Mesodermal cell (in vitro differentiated cells): ENCODE results near the gene C2.
"Not testable (repeated sequence)": the region's sequence is repeated elsewhere in the genome, so short reads cannot be mapped to it uniquely, and the experiment has no call there.

Source experiments
- H3K27ac ChIP-seq: 2 replicates; pipeline ENCODE4 v1.7.0; 2013; ENCODE audit warnings: mild to moderate bottlenecking, low read depth, low read length, moderate library complexity; ENCODE audit not compliant: severe bottlenecking
- H3K36me3 ChIP-seq: 2 replicates; pipeline ENCODE4 v1.7.1; 2013; ENCODE audit warnings: mild to moderate bottlenecking, low read length, moderate library complexity; ENCODE audit not compliant: control insufficient read depth, insufficient read depth
- H3K4me1 ChIP-seq: one replicate; pipeline ENCODE4 v1.7.1; 2013; ENCODE audit warnings: mild to moderate bottlenecking, low read length; ENCODE audit not compliant: insufficient read depth, control insufficient read depth, poor library complexity, severe bottlenecking
- H3K4me3 ChIP-seq: 2 replicates; pipeline ENCODE4 v1.7.0; 2013; ENCODE audit warnings: low read length, control low read depth, mild to moderate bottlenecking; ENCODE audit not compliant: insufficient read depth, poor library complexity, severe bottlenecking; ENCODE audit errors: extremely low read depth
- H3K9me3 ChIP-seq: 2 replicates; pipeline ENCODE4 v1.7.1; 2013; ENCODE audit warnings: mild to moderate bottlenecking, low read length, moderate library complexity; ENCODE audit not compliant: control insufficient read depth
- WGBS, 2 experiments: methylation state at CpG; one replicate each; pipeline ENCODE4 v1.1.5; 2013; ENCODE audit warnings: missing lambda C conversion rate in 2 of 2; ENCODE audit not compliant: insufficient coverage in 2 of 2; 5-methylcytosine and 5-hydroxymethylcytosine counted together

C2 gene

DNA sequence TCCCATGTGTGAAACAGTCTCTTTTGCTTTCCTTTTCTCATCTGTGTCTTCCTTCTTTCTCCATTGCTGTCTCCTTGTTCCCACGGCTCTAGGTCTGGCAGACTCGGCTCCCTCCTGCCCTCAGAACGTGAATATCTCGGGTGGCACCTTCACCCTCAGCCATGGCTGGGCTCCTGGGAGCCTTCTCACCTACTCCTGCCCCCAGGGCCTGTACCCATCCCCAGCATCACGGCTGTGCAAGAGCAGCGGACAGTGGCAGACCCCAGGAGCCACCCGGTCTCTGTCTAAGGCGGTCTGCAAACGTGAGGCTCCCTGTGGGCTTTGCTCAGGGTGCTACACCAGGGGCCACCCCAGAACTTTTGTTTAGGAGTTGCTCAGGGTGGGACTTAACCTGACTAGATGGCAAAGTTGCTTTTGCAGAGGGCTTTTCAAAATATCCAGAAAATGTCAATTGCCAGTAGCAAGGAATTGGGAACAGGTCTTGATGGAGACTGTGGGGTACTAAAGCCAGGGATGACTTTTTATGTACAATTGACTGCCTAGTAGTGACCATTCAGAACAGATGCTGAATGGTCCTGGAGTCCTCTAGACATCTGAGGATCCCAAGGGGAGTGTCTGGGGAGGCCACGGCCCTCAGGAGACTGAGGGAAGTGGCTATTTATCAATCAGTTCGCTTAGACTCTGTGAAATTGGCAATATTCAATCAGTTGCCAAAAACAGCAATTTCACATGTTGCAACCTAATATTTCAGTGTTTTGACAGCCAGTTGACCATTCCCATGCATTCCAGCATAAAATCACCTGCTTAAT is 550 bp downstream of the C2 start:
- H3K4me3 ChIP-seq, result no peak overlapping the region
- no peaks in the 10 kb centered on the region for H3K4me1 ChIP-seq
- WGBS, 2 experiments, result 87 to 91% methylated on average over 6 to 11 of the region's 11 CpGs
- no peak overlapping the region for H3K27ac ChIP-seq
- no peaks in the 10 kb centered on the region for H3K36me3 ChIP-seq
- no peaks in the 10 kb centered on the region for H3K9me3 ChIP-seq

DNA sequence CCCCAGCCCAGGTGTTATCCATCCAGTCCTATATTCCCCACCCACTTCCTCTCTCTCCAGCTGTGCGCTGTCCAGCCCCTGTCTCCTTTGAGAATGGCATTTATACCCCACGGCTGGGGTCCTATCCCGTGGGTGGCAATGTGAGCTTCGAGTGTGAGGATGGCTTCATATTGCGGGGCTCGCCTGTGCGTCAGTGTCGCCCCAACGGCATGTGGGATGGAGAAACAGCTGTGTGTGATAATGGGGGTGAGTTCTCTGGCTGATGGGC is 1.1 kb downstream of the C2 start:
- Histone ChIP-seq H3K4me1 (no peaks in the 10 kb centered on the region), H3K4me3 (no peak overlapping the region), H3K9me3 (no peaks in the 10 kb centered on the region), H3K36me3 (no peaks in the 10 kb centered on the region), H3K27ac (no peak overlapping the region)
- WGBS, 2 experiments, result 91% methylated on average over 8 to 9 of the region's 9 CpGs

DNA sequence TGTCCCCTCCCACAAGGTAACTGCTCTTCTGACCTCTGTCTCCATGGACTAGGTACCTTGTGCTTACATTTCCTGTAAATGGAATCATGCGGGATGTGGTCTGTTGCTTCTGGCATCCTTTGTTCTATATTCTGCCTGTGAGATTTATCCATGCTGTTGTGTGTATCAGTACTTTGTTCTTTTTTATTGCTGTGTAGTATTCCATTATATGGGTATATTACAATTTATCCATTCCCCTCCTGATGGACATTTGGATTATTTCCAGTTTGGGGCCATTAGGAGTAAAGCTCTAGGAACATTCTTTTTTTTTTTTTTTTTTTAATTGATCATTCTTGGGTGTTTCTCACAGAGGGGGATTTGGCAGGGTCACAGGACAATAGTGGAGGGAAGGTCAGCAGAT is 3.4 kb downstream of the C2 start:
- H3K36me3 ChIP-seq, result no peaks in the 10 kb centered on the region
- H3K4me1 ChIP-seq, result no peaks in the 10 kb centered on the region
- no peak overlapping the region for H3K4me3 ChIP-seq
- WGBS, 2 experiments, result no CpG with 5 or more reads among the region's 1 CpG
- no peak overlapping the region for H3K27ac ChIP-seq
- H3K9me3 ChIP-seq, result no peaks in the 10 kb centered on the region

DNA sequence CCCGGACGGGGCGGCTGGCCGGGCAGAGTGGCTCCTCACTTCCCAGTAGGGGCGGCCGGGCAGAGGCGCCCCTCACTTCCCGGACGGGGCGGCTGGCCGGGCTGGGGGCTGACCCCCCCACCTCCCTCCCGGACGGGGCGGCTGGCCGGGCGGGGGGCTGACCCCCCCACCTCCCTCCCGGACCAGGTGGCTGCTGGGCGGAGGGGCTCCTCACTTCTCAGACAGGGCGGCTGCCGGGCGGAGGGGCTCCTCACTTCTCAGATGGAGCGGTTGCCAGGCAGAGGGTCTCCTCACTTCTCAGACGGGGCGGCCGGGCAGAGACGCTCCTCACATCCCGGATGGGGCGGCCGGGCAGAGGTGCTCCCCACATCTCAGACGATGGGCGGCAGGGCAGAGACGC is 4.6 kb downstream of the C2 start:
- WGBS, 2 experiments, result 91 to 99% methylated on average over 10 to 12 of the region's 32 CpGs
- H3K36me3 ChIP-seq, H3K9me3 ChIP-seq, H3K4me3 ChIP-seq, H3K27ac ChIP-seq, H3K4me1 ChIP-seq: not testable (repeated sequence)

DNA sequence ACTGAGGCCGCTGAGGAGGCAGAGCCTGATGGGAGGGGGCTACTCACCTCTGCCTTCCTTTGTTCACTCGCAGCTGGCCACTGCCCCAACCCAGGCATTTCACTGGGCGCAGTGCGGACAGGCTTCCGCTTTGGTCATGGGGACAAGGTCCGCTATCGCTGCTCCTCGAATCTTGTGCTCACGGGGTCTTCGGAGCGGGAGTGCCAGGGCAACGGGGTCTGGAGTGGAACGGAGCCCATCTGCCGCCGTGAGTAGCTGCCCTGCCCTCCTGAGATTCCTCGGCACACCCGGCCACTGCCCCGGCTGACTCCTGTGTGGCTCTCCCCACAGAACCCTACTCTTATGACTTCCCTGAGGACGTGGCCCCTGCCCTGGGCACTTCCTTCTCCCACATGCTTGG is 6.0 kb downstream of the C2 start:
- Histone ChIP-seq H3K27ac (no peak overlapping the region), H3K36me3 (no peaks in the 10 kb centered on the region), H3K4me3 (no peak overlapping the region), H3K9me3 (no peaks in the 10 kb centered on the region), H3K4me1 (no peaks in the 10 kb centered on the region)
- 96% methylated on average over 17 of the region's 19 CpGs for WGBS, 2 experiments

DNA sequence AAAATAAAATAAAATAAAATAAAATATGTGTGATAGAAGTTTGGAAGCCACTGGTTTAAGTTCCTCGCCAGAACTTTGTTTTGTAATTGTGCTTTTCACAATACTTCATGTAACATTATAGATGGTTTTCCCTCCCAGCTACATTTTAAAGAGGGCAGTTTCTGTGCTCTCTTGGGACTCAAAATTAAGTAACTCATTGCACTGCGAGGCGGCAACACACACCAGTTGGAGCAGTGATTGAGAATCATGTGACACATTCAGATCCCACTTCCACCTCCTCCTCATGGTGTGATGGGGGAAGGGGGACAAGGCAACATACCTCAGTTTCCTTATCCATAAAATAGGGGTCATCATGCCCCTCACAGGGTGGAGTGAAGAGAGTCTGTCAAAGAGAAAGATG is 7.5 kb downstream of the C2 start:
- H3K4me3 ChIP-seq, result no peak overlapping the region
- no peak overlapping the region for H3K27ac ChIP-seq
- WGBS, 2 experiments, result 80% methylated on average over 2 of the region's 3 CpGs; no CpG with 5 or more reads in 1 of the 2 experiments
- H3K36me3 ChIP-seq, result no peaks in the 10 kb centered on the region
- H3K4me1 ChIP-seq, result no peaks in the 10 kb centered on the region
- H3K9me3 ChIP-seq, result no peaks in the 10 kb centered on the region

DNA sequence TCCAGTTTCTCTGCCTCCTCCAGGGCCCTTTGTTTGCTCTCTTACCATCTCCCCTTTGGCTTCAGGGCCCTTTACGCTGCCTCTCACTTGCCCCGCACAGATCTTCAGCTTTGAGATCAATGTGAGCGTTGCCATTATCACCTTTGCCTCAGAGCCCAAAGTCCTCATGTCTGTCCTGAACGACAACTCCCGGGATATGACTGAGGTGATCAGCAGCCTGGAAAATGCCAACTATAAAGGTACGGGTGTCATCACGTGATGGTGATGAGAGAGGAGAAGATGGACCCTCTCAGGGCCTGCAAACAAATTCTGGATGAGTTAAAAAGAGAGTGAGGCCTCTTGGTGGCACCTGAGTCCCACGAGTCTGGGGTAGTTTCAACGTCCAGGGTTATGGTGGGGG is 8.3 kb downstream of the C2 start:
- no peak overlapping the region for H3K4me3 ChIP-seq
- no peaks in the 10 kb centered on the region for H3K9me3 ChIP-seq
- no peak overlapping the region for H3K27ac ChIP-seq
- no peaks in the 10 kb centered on the region for H3K36me3 ChIP-seq
- no peaks in the 10 kb centered on the region for H3K4me1 ChIP-seq
- 86 to 87% methylated on average over 9 of the region's 9 CpGs for WGBS, 2 experiments

DNA sequence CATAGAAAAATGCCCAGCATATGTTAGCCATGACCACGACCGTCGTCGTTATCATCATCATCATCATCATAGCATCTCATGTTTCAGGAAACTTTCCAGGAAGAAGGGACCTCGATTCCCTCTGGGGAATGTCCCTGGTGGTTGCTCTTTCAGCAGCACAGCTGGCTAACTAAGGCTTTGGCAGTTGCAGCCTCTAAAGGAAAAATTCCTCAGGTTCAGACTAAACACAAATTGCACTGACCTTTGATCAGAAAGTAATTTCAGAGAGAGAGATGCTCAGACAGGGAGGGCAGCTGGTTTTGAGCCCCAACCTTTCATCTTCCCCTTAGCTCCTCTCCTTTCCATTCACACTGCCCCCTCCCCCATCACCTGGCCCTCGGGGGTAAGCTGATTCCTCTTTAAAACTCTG is 12.7 kb downstream of the C2 start:
- H3K4me3 ChIP-seq, result no peak overlapping the region
- no peaks in the 10 kb centered on the region for H3K4me1 ChIP-seq
- 43 to 45% methylated on average over 5 to 6 of the region's 6 CpGs for WGBS, 2 experiments
- no peak overlapping the region for H3K27ac ChIP-seq
- no peaks in the 10 kb centered on the region for H3K36me3 ChIP-seq
- no peaks in the 10 kb centered on the region for H3K9me3 ChIP-seq

DNA sequence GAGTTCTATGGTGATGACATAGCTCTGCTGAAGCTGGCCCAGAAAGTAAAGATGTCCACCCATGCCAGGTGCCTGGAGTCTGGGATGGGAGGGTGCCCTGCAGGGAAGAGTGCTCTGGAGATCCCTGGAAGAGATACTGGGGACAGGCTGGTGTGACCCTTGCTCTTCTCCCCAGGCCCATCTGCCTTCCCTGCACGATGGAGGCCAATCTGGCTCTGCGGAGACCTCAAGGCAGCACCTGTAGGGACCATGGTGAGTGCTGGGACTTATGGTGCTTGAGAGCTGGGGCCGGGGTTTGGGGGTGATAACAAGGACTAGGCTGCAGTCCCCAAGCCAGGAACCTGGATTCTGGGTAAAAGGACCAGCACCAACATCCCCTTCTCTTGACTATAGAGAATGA is 16.2 kb downstream of the C2 start:
- WGBS, 2 experiments, result 80 to 91% methylated on average over 1 to 3 of the region's 3 CpGs
- H3K9me3 ChIP-seq, result no peaks in the 10 kb centered on the region

DNA sequence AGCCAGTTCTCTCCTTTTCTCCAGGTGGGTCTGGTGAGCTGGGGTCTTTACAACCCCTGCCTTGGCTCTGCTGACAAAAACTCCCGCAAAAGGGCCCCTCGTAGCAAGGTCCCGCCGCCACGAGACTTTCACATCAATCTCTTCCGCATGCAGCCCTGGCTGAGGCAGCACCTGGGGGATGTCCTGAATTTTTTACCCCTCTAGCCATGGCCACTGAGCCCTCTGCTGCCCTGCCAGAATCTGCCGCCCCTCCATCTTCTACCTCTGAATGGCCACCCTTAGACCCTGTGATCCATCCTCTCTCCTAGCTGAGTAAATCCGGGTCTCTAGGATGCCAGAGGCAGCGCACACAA is 17.6 kb downstream of the C2 start:
- H3K4me3 ChIP-seq, result no peak overlapping the region
- no peaks in the 10 kb centered on the region for H3K9me3 ChIP-seq
- H3K4me1 ChIP-seq, result no peaks in the 10 kb centered on the region
- H3K36me3 ChIP-seq, result peaks cover 4% of the 10 kb centered on the region
- 93% methylated on average over 8 to 9 of the region's 9 CpGs for WGBS, 2 experiments
- no peak overlapping the region for H3K27ac ChIP-seq

More for the DNA sequence above, 16.2 kb downstream of the C2 start:
- no peaks in the 10 kb centered on the region for H3K4me1 ChIP-seq
- no peak overlapping the region for H3K27ac ChIP-seq
- no peak overlapping the region for H3K4me3 ChIP-seq
- no peaks in the 10 kb centered on the region for H3K36me3 ChIP-seq

DNA sequence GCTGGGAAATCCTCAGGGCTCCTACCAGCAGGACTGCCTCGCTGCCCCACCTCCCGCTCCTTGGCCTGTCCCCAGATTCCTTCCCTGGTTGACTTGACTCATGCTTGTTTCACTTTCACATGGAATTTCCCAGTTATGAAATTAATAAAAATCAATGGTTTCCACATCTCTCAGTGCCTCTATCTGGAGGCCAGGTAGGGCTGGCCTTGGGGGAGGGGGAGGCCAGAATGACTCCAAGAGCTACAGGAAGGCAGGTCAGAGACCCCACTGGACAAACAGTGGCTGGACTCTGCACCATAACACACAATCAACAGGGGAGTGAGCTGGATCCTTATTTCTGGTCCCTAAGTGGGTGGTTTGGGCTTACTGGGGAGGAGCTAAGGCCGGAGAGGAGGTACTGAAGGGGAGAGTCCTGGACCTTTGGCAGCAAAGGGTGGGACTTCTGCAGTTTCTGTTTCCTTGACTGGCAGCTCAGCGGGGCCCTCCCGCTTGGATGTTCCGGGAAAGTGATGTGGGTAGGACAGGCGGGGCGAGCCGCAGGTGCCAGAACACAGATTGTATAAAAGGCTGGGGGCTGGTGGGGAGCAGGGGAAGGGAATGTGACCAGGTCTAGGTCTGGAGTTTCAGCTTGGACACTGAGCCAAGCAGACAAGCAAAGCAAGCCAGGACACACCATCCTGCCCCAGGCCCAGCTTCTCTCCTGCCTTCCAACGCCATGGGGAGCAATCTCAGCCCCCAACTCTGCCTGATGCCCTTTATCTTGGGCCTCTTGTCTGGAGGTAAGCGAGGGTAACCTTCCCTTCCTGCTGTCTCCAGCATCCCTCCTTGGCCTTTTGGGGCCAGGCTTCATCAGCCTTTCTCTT is 18.2 kb downstream of the C2 start, which contains the start of gene CFB:
Gene CFB (plus strand): TSS at position 589 of the 863 bp plus-strand sequence. CDS start 127 bp downstream, at position 716.
- H3K4me3 ChIP-seq, result no peak within 1 kb of the TSS

More for the DNA sequence above, 18.2 kb downstream of the C2 start, which contains the start of gene CFB:
- WGBS, 2 experiments, result 68 to 76% methylated on average over 6 to 10 of the region's 11 CpGs
- H3K36me3 ChIP-seq, result peaks cover 9% of the 10 kb centered on the region
- no peak within 1 kb of the TSS for H3K27ac ChIP-seq
- no peaks in the 10 kb centered on the region for H3K9me3 ChIP-seq
- H3K4me1 ChIP-seq, result no peaks in the 10 kb centered on the region
